SJSA1 (cell line): ENCODE data around the gene CCDC152. TPM values are rescaled to one million over a fixed set of nuclear protein-coding genes. Genes with fewer than 3 reads are reported as not detected.
"Not testable (repeated sequence)": the region's sequence is repeated elsewhere in the genome, so short reads cannot be mapped to it uniquely, and the experiment has no call there.

Experiments
- DNase-seq, 2 experiments: peaks; one replicate each; pipeline ENCODE4 v3.0.0-alpha.2; 2015 to 2020; ENCODE audit warnings: low spot score in 2 of 2, low read depth in 1 of 2
- H3K27ac ChIP-seq: fragments of 250-450 bp; sonication (Bioruptor Pico); 2 replicates; pipeline ENCODE4 v1.5.1; 2020; ENCODE audit warnings: mild to moderate bottlenecking, moderate library complexity
- H3K27me3 ChIP-seq: fragments of 250-450 bp; sonication (Bioruptor Pico); replicated peaks from 2 replicates; pipeline ENCODE4 v1.5.1; 2020; ENCODE audit warnings: mild to moderate bottlenecking, moderate library complexity
- H3K36me3 ChIP-seq: fragments of 250-450 bp; sonication (Bioruptor Pico); 2 replicates; pipeline ENCODE4 v1.5.1; 2020; ENCODE audit warnings: mild to moderate bottlenecking
- H3K4me1 ChIP-seq: fragments of 250-450 bp; sonication (Bioruptor Pico); replicated peaks from 2 replicates; pipeline ENCODE4 v1.6.1; 2021; ENCODE audit warnings: mild to moderate bottlenecking
- H3K4me3 ChIP-seq: fragments of 250-450 bp; sonication (Bioruptor Pico); 2 replicates; pipeline ENCODE4 v1.5.1; 2020; ENCODE audit warnings: mild to moderate bottlenecking
- H3K9me3 ChIP-seq: fragments of 250-450 bp; sonication (Bioruptor Pico); replicated peaks from 2 replicates; pipeline ENCODE4 v1.5.1; 2020; ENCODE audit warnings: mild to moderate bottlenecking
- total RNA-seq: library from RNA; depleted of rRNA; stranded (reverse); fragments of >200 nt; shearing (Covaris generic); gene quantifications from 2 replicates; pipeline ENCODE4 v1.2.3, GENCODE V29; 2014; rRNA removed

The CCDC152 gene
- total RNA-seq, 1 experiment from 2014 or later = not detected

- H3K27me3 ChIP-seq = no peaks in the 10 kb centered on the region
- no peaks in the 10 kb centered on the region for H3K4me1 ChIP-seq
- no peak overlapping the region for H3K27ac ChIP-seq
- DNase-seq = no peak
- H3K9me3 ChIP-seq = no peaks in the 10 kb centered on the region
- no peaks in the 10 kb centered on the region for H3K36me3 ChIP-seq
- no peak overlapping the region for H3K4me3 ChIP-seq
These were observed 81.0 kb downstream of the CCDC152 start for GRCh38 chr5:42837601-42838000.

DNA sequence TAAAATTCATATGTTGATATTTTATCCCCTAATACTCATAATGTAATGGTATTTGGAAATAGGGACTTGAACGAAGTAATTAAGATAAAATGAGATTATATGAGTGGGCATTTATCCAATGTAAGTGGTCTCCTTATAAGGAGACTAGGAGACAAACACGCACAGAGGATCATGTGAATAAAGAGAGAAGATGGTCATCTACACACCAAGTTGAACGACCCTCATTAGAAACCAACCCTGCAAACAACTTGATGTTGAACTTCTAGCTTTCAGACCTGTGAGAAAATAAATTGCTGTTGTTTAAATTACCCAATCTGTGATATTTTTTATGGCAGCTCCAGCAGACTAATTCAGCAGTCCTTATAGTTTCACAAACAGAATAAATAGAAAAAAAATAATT lies 82.6 kb downstream of the CCDC152 start:
- H3K27ac ChIP-seq = no peak overlapping the region
- no peak for DNase-seq
- H3K4me3 ChIP-seq = no peak overlapping the region
- H3K4me1 ChIP-seq = no peaks in the 10 kb centered on the region
- H3K9me3 ChIP-seq = no peaks in the 10 kb centered on the region
- H3K36me3 ChIP-seq = no peaks in the 10 kb centered on the region
- no peaks in the 10 kb centered on the region for H3K27me3 ChIP-seq

DNA sequence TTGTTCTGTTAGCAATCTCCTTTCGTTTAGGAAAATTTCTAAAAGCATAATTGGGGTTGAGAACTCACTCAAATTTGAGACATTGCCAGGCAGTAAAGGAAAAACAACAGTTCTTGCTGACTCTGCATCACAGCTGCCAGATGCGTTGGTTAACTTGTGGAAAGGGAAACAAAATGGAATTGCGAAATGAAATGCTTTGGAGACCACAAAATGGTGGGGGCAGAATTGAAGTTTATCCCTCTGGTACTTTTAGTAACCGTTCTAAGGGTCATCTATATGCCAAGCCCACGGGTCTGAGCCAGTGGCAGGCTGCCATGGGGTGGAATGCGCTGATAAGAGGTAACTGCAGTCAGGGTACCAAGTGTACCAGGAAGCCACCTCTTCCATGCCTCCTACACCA lies 83.7 kb downstream of the CCDC152 start:
- H3K27ac ChIP-seq = no peak overlapping the region
- no peaks in the 10 kb centered on the region for H3K4me1 ChIP-seq
- no peak for DNase-seq
- no peak overlapping the region for H3K4me3 ChIP-seq
- no peaks in the 10 kb centered on the region for H3K9me3 ChIP-seq
- H3K27me3 ChIP-seq = no peaks in the 10 kb centered on the region
- no peaks in the 10 kb centered on the region for H3K36me3 ChIP-seq

GRCh38 chr5:42840842-42841567 lies 84.4 kb downstream of the CCDC152 start:
- no peak overlapping the region for H3K4me3 ChIP-seq
- H3K27ac ChIP-seq = no peak overlapping the region
- H3K4me1 ChIP-seq = no peaks in the 10 kb centered on the region
- H3K36me3 ChIP-seq = no peaks in the 10 kb centered on the region
- DNase-seq = no peak
- H3K9me3 ChIP-seq = no peaks in the 10 kb centered on the region
- H3K27me3 ChIP-seq = no peaks in the 10 kb centered on the region

DNA sequence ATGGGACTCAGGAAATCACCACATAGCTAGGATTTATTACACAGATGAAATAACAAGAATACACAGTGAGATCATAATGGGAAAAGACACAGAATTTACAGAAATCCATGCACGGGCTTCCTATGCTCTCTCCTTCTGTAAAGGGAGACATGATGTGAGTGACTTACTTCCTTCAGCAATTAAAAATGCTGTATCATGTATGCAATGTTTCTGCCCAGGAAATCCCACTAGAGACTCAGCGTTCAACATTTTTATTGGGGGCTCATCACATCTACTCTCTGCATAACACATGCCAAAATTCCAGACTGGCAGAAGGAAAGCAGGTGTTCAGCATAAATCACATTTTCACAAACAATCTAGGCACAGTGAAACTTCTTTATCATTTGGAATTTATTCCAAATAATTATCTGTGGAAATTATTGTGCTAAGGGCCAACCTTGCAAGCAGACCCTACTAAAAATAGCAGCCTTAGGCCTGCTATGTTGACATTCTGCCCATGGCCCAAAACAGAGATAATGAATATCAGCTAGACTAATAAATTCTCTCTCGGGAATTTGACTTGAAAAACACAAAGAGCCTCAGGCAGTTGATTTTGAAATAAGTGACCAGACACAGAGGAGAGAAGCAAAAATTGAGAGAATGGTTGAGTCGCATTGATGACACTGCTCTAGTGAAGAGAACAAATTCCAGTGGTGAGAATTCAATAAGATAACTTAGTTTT lies 86.5 kb downstream of the CCDC152 start:
- H3K27me3 ChIP-seq = no peaks in the 10 kb centered on the region
- H3K9me3 ChIP-seq = no peaks in the 10 kb centered on the region
- H3K27ac ChIP-seq = no peak overlapping the region
- DNase-seq = no peak
- H3K36me3 ChIP-seq = no peaks in the 10 kb centered on the region
- H3K4me1 ChIP-seq = no peaks in the 10 kb centered on the region
- no peak overlapping the region for H3K4me3 ChIP-seq

DNA sequence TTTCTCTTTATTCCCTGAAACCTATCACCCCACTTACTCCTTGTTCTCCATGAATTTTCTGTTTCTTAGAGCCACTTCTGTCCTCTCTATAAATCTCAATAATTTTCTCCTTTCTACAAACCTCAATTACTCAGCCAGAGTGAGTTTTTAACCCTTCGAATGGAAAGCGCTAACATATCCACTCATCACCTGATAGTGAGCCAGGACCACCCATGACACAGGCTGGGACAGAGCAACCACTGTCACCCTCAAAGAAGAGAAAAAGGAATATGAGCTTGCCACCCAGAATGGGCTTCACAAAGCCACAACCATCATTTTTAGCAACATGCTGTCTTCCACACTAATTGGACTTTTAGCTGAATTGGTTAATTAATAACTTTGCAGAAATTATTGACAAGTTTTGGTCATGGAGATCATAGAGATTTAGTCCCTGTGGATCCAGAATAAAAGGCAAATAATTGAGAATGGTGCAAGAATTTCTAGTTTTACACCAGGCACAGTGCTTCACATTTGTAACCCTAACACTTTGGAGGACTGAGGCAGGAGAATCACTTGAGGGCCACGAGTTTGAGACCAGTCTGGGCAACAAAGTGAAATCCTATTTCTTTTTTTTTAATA lies 87.2 kb downstream of the CCDC152 start:
- H3K36me3 ChIP-seq = no peaks in the 10 kb centered on the region
- H3K4me3 ChIP-seq = no peak overlapping the region
- no peaks in the 10 kb centered on the region; the same call in 1 of the 2 replicates for H3K27me3 ChIP-seq
- H3K9me3 ChIP-seq = no peaks in the 10 kb centered on the region
- H3K27ac ChIP-seq = no peak overlapping the region
- no peaks in the 10 kb centered on the region for H3K4me1 ChIP-seq
- DNase-seq = no peak

- not testable (repeated sequence) for H3K36me3 ChIP-seq, H3K9me3 ChIP-seq, H3K27ac ChIP-seq, DNase-seq, H3K27me3 ChIP-seq, H3K4me1 ChIP-seq, H3K4me3 ChIP-seq
These were observed 87.8 kb downstream of the CCDC152 start for GRCh38 chr5:42844408-42844807.

DNA sequence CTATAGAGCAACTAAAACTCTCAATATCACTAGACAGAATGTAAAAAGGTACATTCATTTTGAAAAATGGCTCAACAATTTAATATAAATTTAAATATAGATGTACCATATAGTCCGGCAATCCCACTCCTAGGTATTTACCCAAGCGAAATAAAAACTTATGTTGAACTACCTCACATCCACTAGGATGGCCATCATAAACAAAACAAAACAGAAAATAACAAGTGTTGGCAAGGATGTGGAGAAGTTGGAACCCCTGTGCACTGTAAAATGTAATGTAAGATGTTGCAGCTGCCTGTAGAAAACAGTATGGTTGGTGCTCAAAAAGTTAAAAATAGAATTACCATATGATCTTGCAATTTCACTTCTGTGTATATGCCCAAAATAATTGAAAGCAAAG lies 91.9 kb downstream of the CCDC152 start:
- no peak overlapping the region for H3K4me3 ChIP-seq

GRCh38 chr5:42851481-42851880 lies 94.9 kb downstream of the CCDC152 start:
- Histone ChIP-seq H3K9me3 (no peaks in the 10 kb centered on the region), H3K4me1 (no peaks in the 10 kb centered on the region), H3K27ac (no peak overlapping the region), H3K4me3 (no peak overlapping the region), H3K36me3 (no peaks in the 10 kb centered on the region), H3K27me3 (peaks cover 2% of the 10 kb centered on the region; the same call in 1 of the 2 replicates)
- DNase-seq = no peak

More for the DNA sequence above, 91.9 kb downstream of the CCDC152 start:
- H3K36me3 ChIP-seq = no peaks in the 10 kb centered on the region
- peaks cover 2% of the 10 kb centered on the region; the same call in 1 of the 2 replicates for H3K27me3 ChIP-seq
- no peak overlapping the region for H3K27ac ChIP-seq
- H3K9me3 ChIP-seq = no peaks in the 10 kb centered on the region
- H3K4me1 ChIP-seq = no peaks in the 10 kb centered on the region
- no peak for DNase-seq

Other genes with a start within 250 kb of the CCDC152 start
- 0.76 TPM in 1 of 2 replicates, not detected in the other for gene SELENOP, start 55.1 kb downstream of the CCDC152 start, total RNA-seq